Esophagus muscularis mucosa (tissue), 4 donors: ENCODE measurements around the gene PRKAR1B. TPM values are rescaled to one million over a fixed set of nuclear protein-coding genes. Genes with fewer than 3 reads are reported as not detected.

ENCODE experiments used
- DNase-seq: peaks from one replicate; pipeline ENCODE4 v3.0.0-alpha.2; 2017; ENCODE audit errors: extremely low spot score
- H3K27ac ChIP-seq, 4 donors: fragments of 200-600 bp; sonication (generic); replicated peaks in 1 of 4; 1 replicate in 3 of 4; 2 replicates in 1 of 4; pipeline ENCODE4 v1.5.1; 2016 to 2019; ENCODE audit warnings: mild to moderate bottlenecking in 1 of 4
- H3K27me3 ChIP-seq, 4 donors: fragments of 200-600 bp; sonication (generic); one replicate each; pipeline versions ENCODE4 v1.5.1 to v1.6.0; 2016 to 2019
- H3K36me3 ChIP-seq, 4 donors: fragments of 200-600 bp; sonication (generic); one replicate each; pipeline ENCODE4 v1.5.1; 2016 to 2019
- H3K4me1 ChIP-seq, 4 donors: fragments of 200-600 bp; sonication (generic); one replicate each; pipeline ENCODE4 v1.5.1; 2016 to 2019
- H3K4me3 ChIP-seq, 4 donors: fragments of 200-600 bp; sonication (generic); 1 replicate in 2 of 4; 2 replicates in 2 of 4; pipeline ENCODE4 v1.5.1; 2016 to 2019; ENCODE audit warnings: mild to moderate bottlenecking in 4 of 4, moderate library complexity in 1 of 4
- H3K9me3 ChIP-seq, 4 donors: fragments of 200-600 bp; sonication (generic); 1 replicate in 3 of 4; 2 replicates in 1 of 4; pipeline ENCODE4 v1.5.1; 2016 to 2019
- EP300 ChIP-seq: sonication (generic); formaldehyde crosslinking; IDR thresholded peaks from one replicate; pipeline ENCODE4 v1.6.1; 2017; ENCODE audit warnings: antibody characterized with exemption
- POLR2A ChIP-seq: fragments of 450-650 bp; IDR thresholded peaks from one replicate; pipeline ENCODE4 v1.6.1; 2017; ENCODE audit warnings: antibody characterized with exemption, moderate library complexity, mild to moderate bottlenecking, low read depth
- POLR2AphosphoS5 ChIP-seq, 2 donors: sonication (generic); formaldehyde crosslinking; IDR thresholded peaks; one replicate each; pipeline ENCODE4 v1.6.1; 2017; ENCODE audit warnings: antibody characterized with exemption in 2 of 2
- WGBS: methylation state at CpG from one replicate; pipeline ENCODE4 v1.1.5; 2018; 5-methylcytosine and 5-hydroxymethylcytosine counted together
- intact Hi-C: fragments of 100-400 bp; cut with DNase I; formaldehyde crosslinking; loops from one replicate; pipeline ENCODE4 v1.15.1; 2023
- total RNA-seq, 4 donors: library from RNA; depleted of rRNA; stranded (reverse); fragments of >200 nt; gene quantifications; one replicate each; pipeline versions ENCODE4 v1.1.0 to v1.2.1, GENCODE V29; 2016
- TF ChIP-seq, protein P1 (sequence below), 3 experiments: fragments of 200-600 bp in 2 of 3; fragments of 450-650 bp in 1 of 3; sonication (generic) in 2 of 3; IDR thresholded peaks; one replicate each; pipeline ENCODE4 v1.5.1; 2017 to 2019; ENCODE audit warnings: antibody characterized with exemption in 3 of 3, mild to moderate bottlenecking in 2 of 3, moderate library complexity in 1 of 3

Gene PRKAR1B
- total RNA-seq, 4 donors from 2014 or later, result 15.4 to 46.9 (median 31.4) TPM

DNA sequence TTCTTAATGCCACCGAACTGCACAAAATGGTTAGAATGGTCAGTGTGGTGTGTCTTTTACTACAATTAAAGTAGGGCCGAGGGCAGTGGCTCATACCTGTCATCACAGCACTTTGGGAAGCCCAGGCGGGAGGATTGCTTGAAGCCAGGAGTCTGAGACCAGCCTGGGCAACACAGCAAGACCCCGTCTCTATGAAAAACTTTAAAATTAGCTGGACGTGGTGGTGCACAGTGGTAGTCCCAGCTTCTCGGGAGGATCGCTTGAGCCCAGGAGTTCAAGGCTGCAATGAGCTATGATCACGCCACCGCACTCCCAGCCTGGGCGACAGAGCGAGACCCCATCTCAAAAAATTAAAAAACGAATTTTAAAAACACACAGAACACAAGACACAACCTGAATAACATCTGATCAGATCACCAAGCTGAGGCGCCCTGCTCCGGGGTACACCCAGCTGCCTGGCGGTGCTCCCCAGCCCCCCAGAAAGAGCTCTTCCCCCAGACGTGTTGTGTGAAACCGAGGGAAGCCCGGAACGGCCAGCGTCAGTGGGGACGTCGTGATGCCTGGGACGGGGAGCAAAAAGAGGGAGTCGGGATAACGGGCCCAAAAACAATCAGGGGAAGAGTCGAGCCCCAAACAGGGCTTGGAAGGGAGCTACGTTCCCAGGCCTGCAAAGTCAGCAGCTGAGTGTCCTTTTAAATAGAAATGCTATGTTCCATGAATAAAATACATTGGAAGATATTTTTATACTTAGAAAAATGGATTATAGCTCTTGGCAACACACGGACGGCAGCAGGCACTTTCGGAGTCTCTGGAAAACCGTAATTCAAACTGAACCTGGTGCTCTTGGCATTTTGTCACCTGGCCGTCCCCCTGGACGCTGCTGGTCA, 126.7 kb downstream of the PRKAR1B start:
- intact Hi-C loops, result no loop called here
- Histone ChIP-seq H3K9me3 (no peaks in the 10 kb centered on the region), H3K4me3 (no peak overlapping the region), H3K27ac (peak overlapping the region in 3 of 4 donors; percentile 73 to 85 (median 80)), H3K36me3 (peaks cover 0 to 17% (median 11%) of the 10 kb centered on the region in 4 donors), H3K27me3 (no peaks in the 10 kb centered on the region), H3K4me1 (peaks cover 39 to 47% (median 45%) of the 10 kb centered on the region in 4 donors)
- no peak for DNase-seq
- TF ChIP-seq, protein P1, sequence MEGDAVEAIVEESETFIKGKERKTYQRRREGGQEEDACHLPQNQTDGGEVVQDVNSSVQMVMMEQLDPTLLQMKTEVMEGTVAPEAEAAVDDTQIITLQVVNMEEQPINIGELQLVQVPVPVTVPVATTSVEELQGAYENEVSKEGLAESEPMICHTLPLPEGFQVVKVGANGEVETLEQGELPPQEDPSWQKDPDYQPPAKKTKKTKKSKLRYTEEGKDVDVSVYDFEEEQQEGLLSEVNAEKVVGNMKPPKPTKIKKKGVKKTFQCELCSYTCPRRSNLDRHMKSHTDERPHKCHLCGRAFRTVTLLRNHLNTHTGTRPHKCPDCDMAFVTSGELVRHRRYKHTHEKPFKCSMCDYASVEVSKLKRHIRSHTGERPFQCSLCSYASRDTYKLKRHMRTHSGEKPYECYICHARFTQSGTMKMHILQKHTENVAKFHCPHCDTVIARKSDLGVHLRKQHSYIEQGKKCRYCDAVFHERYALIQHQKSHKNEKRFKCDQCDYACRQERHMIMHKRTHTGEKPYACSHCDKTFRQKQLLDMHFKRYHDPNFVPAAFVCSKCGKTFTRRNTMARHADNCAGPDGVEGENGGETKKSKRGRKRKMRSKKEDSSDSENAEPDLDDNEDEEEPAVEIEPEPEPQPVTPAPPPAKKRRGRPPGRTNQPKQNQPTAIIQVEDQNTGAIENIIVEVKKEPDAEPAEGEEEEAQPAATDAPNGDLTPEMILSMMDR (IDR thresholded peaks at IDR 0.05), result no peak
- TF ChIP-seq EP300, result no peak
- no peak for TF ChIP-seq POLR2A
- TF ChIP-seq POLR2AphosphoS5 (IDR thresholded peaks at IDR 0.05), result no peak
- WGBS, result 88% methylated on average over 33 of the region's 33 CpGs

DNA sequence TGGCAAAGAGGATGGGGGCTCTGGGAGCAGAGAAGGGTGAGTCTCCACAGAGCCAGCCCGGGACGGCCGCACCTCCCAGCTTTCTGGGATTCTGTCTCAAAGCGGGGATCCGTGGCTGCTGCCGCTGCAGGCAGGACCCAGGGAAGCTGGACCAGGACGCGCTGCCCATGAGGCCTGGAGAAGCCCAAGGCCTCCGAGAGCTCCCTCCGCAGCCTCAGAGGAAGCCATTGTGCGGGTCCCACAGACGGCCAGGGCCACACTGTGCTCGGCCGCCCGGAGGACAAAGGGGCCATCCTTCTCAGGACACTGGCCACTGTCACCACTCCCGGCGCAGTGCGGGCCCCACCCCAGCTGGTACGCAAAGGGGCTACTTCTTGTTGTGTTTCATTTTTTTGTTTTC, 128.2 kb downstream of the PRKAR1B start:
- Histone ChIP-seq H3K36me3 (peaks cover 0 to 15% (median 5%) of the 10 kb centered on the region in 4 donors), H3K27ac (no peak overlapping the region), H3K4me1 (peaks cover 28 to 35% (median 33%) of the 10 kb centered on the region in 4 donors), H3K9me3 (no peaks in the 10 kb centered on the region), H3K4me3 (no peak overlapping the region), H3K27me3 (no peaks in the 10 kb centered on the region)
- intact Hi-C loops, result no loop called here
- TF ChIP-seq, protein P1 (IDR thresholded peaks at IDR 0.05), result no peak
- no peak for TF ChIP-seq POLR2AphosphoS5 (IDR thresholded peaks at IDR 0.05)
- TF ChIP-seq POLR2A, result no peak
- no peak for TF ChIP-seq EP300
- DNase-seq, result no peak
- 96% methylated on average over 18 of the region's 19 CpGs for WGBS

DNA sequence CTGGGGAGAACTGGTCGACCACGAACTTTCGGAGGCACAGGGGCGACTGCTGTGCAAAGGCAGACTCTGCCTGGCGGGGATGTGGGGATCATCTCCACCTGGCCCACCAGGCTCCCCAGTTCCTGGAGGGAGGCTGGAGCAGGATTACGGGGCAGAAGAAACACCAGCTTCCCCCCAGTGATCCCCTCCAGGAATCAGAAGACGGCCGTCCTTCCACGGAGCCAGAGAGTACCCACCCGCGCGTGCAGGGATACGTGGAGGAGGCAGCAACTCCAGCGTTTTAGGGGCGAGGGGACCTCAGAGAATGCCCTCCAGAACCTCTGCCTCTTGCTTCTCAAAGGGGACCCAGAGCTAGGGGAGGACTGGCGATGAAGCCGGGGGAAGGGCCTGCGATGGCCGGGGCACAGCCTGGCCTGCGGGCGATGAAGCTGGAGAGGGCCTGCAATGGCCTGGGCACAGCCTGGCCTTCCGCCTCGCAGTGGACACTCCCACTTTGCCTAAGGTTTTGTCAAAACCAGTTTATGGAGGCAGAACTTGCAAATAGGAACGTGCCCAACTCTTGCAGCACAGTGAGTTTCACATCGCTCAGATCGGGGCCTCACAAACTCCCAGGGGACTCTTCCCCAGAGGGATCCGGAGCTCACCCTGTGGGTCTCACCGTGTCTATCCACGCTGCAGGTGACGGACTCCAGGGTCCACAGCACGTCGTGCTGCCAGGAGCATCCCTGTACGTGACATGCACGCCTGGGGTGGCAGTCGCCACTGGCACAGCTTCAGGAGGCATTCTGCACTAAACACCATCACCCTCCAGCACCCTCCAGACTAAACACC, 129.5 kb downstream of the PRKAR1B start:
- intact Hi-C loops, result no loop called here
- no peak overlapping the region for H3K27ac ChIP-seq
- no peak overlapping the region for H3K4me3 ChIP-seq
- H3K36me3 ChIP-seq, result peaks cover 0 to 15% (median 5%) of the 10 kb centered on the region in 4 donors
- peaks cover 22 to 29% (median 24%) of the 10 kb centered on the region in 4 donors for H3K4me1 ChIP-seq
- H3K27me3 ChIP-seq, result no peaks in the 10 kb centered on the region
- no peak for DNase-seq
- H3K9me3 ChIP-seq, result no peaks in the 10 kb centered on the region
- WGBS, result 90% methylated on average over 22 of the region's 35 CpGs
- TF ChIP-seq EP300 (no peak), POLR2AphosphoS5 (IDR thresholded peaks at IDR 0.05) (no peak), POLR2A (no peak)
- TF ChIP-seq, protein P1 (IDR thresholded peaks at IDR 0.05), result no peak

DNA sequence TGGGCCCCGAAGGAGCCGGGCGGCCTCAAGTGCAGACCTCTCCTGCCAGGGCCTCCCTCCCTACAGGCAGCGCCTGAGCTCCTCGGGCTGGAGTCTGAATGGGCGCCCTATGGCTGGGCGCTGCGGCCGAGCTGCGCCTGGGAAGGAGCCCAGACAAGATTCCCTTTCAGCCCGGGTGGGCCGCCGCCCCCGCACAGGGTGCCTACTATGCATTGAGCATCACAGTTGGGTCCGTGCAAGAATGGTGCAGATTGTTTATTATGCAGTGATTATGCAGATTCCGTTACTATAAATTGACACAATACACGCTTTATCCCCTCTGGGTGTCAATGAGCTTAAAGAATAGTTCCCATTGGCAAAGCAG, 130.3 kb downstream of the PRKAR1B start:
- Histone ChIP-seq H3K9me3 (no peaks in the 10 kb centered on the region), H3K4me3 (no peak overlapping the region), H3K27ac (no peak overlapping the region), H3K36me3 (peaks cover 0 to 15% (median 5%) of the 10 kb centered on the region in 4 donors), H3K27me3 (no peaks in the 10 kb centered on the region), H3K4me1 (peaks cover 16 to 22% (median 18%) of the 10 kb centered on the region in 4 donors)
- DNase-seq, result no peak
- 96% methylated on average over 12 of the region's 17 CpGs for WGBS
- no peak for TF ChIP-seq POLR2A
- TF ChIP-seq EP300, result no peak
- TF ChIP-seq POLR2AphosphoS5 (IDR thresholded peaks at IDR 0.05), result no peak
- TF ChIP-seq, protein P1 (IDR thresholded peaks at IDR 0.05), result no peak
- intact Hi-C loops, result no loop called here
